Skeletal muscle satellite cell (primary cell): ENCODE measurements around the gene TSNAX.

ENCODE experiments used
- H3K27me3 ChIP-seq: 2 replicates; pipeline ENCODE4 v1.7.0; 2013; ENCODE audit warnings: low read length; ENCODE audit not compliant: control insufficient read depth, insufficient read depth
- H3K36me3 ChIP-seq: 2 replicates; pipeline ENCODE4 v1.7.0; 2013; ENCODE audit warnings: mild to moderate bottlenecking, control low read depth, low read length; ENCODE audit not compliant: insufficient read depth
- H3K4me1 ChIP-seq: 2 replicates; pipeline ENCODE4 v1.7.0; 2013; ENCODE audit warnings: low read length; ENCODE audit not compliant: control insufficient read depth, insufficient read depth
- H3K4me2 ChIP-seq: 2 replicates; pipeline ENCODE4 v1.7.0; 2013; ENCODE audit warnings: mild to moderate bottlenecking, low read length
- H3K4me3 ChIP-seq: 2 replicates; pipeline ENCODE4 v1.7.0; 2013; ENCODE audit warnings: low read length
- H3K9ac ChIP-seq: 2 replicates; pipeline ENCODE4 v1.7.0; 2013; ENCODE audit warnings: mild to moderate bottlenecking, low read depth, low read length, moderate library complexity
- H3K9me3 ChIP-seq: replicated peaks from 2 replicates; pipeline ENCODE4 v1.7.0; 2013; ENCODE audit warnings: mild to moderate bottlenecking, control low read depth, low read length

The TSNAX gene

DNA sequence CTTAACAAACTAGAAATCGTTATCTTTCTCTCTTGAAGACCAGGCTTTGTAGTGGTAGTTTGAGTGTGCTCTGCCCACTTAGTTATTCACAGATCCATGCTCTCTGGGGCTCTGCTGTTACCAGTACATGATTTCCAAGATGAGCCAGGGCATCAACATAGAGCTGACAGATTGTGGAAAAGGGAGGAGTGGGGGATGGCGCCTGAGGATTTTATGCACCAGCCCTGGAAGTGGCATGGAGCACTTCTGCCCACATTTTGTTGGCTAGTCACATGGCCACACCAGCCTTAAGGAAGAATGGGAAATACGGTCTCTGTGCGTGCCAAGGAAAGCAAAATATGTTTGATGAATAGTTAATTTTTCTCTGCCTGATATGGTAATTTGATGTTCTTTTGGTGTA lies 18.2 kb downstream of the TSNAX start:
- Histone ChIP-seq H3K4me2 (no peak overlapping the region), H3K4me3 (no peak overlapping the region), H3K36me3 (peaks cover 15% of the 10 kb centered on the region), H3K9me3 (no peaks in the 10 kb centered on the region), H3K4me1 (no peaks in the 10 kb centered on the region), H3K27me3 (no peaks in the 10 kb centered on the region), H3K9ac (no peak overlapping the region)

DNA sequence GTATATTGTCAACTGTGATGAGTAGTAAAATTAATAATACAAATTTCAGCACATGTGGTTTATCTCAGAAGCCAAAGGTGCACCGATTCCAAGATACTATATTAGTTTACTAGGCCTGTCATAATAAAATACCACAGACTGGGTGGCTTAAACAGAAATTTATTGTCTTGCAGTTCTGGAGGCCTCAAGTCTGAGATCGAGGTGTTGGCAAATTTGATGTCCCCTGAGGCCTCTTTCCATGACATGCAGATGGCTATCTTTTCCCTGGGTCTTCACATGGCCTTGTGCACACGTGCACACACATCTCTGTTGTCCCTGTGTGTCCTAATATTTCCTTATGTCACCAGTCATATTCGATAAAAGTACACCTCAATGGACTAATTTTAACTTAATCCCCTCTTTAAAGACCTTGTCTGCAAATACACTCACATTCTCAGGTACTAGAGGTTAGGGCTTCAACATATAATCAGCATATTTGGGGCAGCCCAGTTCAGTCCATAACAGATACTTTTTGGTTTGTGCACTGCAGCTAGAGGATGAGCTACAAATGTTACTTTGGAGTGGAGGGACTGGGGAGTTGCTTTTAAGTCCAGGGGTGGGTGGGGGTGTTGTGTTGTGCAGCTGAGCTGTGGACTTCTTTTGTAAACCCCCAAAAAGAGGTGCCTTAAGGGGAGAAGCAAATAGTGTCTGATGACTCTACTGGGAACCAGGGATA lies 21.4 kb downstream of the TSNAX start:
- Histone ChIP-seq H3K4me3 (no peak overlapping the region), H3K9me3 (no peaks in the 10 kb centered on the region), H3K4me2 (no peak overlapping the region), H3K27me3 (no peaks in the 10 kb centered on the region), H3K4me1 (no peaks in the 10 kb centered on the region), H3K9ac (no peak overlapping the region), H3K36me3 (no peaks in the 10 kb centered on the region)

DNA sequence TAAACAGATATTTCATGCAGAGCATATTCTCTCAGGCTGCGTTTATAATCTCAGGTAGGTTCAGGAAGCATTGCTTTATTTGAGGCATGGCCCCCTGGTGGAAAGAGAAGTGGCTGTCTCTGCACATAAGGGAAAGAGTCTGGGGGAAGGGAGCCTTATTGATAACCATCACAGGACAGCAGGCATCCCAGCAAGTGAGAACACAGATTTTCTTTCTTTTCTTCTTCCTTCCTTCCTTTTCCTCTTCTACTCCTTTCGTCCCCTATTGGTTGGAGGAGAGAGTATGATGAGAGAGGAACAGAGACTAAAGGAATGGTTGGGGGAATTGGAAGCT lies 21.9 kb downstream of the TSNAX start:
- H3K27me3 ChIP-seq = no peaks in the 10 kb centered on the region
- no peaks in the 10 kb centered on the region for H3K9me3 ChIP-seq
- no peak overlapping the region for H3K4me3 ChIP-seq
- H3K4me2 ChIP-seq = no peak overlapping the region
- no peaks in the 10 kb centered on the region for H3K36me3 ChIP-seq
- no peaks in the 10 kb centered on the region for H3K4me1 ChIP-seq
- no peak overlapping the region for H3K9ac ChIP-seq

DNA sequence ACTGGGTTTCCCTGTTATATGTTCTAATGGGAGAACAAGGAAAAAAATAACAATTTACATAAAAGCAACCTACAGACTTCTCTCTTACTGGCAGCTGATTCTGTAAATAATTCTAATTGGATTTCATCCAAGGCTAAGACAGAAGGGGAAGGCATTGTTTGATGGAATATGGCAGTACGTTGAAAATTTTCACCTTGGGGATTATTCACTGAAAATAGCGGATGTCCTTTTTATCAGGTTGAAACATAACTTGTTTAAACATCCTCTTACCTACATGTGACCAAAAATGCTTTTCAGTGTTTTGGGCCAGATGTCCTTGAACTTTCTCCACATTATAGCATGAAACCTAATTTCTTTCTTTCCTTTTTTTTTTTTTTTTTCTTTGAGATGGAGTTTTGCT lies 24.9 kb downstream of the TSNAX start:
- Histone ChIP-seq H3K36me3 (no peaks in the 10 kb centered on the region), H3K9ac (no peak overlapping the region), H3K4me1 (peaks cover 6% of the 10 kb centered on the region), H3K4me2 (no peak overlapping the region), H3K4me3 (no peak overlapping the region), H3K27me3 (no peaks in the 10 kb centered on the region), H3K9me3 (no peaks in the 10 kb centered on the region)

DNA sequence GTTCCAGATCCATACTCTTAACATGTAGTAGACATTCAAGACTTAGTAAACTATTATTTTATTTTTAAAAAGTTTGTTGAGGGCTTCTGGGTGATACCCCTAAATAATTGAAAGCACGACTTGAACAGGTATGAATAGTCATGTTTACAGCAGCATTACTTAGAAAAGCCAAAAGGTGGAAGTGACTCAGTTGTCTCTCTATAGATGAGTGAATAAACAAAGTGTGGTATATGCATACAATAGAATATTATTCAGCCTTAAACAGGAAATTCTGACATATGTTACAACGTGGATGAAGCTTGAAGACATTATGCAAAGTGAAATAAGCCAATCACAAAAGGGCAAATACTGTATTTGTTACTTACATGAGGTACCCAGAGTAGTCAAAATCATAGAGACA lies 26.5 kb downstream of the TSNAX start:
- no peaks in the 10 kb centered on the region for H3K27me3 ChIP-seq
- no peak overlapping the region for H3K4me3 ChIP-seq
- H3K9ac ChIP-seq = no peak overlapping the region
- H3K9me3 ChIP-seq = no peaks in the 10 kb centered on the region
- H3K4me1 ChIP-seq = peaks cover 9% of the 10 kb centered on the region
- no peaks in the 10 kb centered on the region for H3K36me3 ChIP-seq
- H3K4me2 ChIP-seq = no peak overlapping the region

DNA sequence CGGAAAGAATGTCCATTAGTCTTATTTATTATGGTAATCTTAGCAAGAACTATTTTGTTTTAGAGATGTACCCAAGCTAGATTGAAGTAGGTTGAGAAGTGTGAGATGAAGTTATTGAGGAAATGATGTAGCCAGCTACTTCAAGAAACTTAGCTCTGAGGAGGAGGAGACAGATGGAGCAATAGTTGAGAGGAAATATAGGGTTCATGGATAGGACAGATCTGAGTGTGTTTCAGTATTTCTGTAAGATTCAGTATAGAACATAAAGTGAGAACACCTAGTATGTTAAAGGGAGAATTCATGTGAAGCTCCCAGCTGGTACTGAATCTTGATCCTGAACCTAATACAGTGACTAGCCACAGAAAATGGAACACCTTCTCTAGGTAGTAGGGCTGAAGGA lies 28.9 kb downstream of the TSNAX start:
- H3K9me3 ChIP-seq = no peaks in the 10 kb centered on the region
- peaks cover 9% of the 10 kb centered on the region for H3K4me1 ChIP-seq
- H3K9ac ChIP-seq = no peak overlapping the region
- no peak overlapping the region for H3K4me2 ChIP-seq
- H3K27me3 ChIP-seq = no peaks in the 10 kb centered on the region
- peaks cover 9% of the 10 kb centered on the region for H3K36me3 ChIP-seq
- H3K4me3 ChIP-seq = no peak overlapping the region

DNA sequence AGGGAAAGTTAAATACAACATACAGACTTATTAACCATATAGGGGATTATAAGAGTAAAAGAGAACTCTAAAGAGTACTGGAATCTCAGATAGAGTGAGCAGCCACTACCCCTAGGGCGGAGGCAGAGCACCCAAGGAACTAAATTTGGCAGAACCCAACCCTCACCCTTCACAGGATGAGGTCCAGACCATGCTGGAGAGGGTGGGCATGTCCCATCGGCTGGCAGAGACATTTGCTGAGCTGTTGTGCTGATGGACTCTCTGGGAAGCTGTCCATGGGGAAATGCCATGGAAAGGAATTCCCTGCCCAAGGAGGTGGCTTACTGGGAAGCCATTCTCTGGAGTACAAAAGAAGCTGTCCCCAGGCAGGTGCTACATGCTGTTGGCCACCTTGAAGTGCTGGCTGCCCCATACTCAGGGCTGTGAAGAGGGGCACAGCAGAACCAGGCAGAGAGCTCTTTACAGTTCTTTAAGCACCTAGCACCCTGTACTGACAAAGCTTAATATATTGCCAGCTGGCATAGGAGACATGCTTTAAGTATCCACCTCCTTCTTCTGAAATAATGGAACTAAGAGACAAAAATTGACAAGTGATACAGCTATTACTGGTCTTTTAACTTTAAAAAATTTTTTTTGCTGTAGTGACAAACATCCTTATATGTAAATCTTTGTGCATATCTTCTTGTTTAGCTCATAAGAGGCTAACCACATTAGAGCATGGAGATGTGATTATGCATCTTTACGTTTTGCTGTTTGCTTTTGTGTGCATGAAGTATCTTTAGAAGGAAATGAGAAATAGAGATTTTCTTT lies 29.6 kb downstream of the TSNAX start:
- Histone ChIP-seq H3K4me2 (no peak overlapping the region), H3K27me3 (no peaks in the 10 kb centered on the region), H3K9me3 (no peaks in the 10 kb centered on the region), H3K9ac (no peak overlapping the region), H3K36me3 (peaks cover 9% of the 10 kb centered on the region), H3K4me1 (peaks cover 9% of the 10 kb centered on the region), H3K4me3 (no peak overlapping the region)

DNA sequence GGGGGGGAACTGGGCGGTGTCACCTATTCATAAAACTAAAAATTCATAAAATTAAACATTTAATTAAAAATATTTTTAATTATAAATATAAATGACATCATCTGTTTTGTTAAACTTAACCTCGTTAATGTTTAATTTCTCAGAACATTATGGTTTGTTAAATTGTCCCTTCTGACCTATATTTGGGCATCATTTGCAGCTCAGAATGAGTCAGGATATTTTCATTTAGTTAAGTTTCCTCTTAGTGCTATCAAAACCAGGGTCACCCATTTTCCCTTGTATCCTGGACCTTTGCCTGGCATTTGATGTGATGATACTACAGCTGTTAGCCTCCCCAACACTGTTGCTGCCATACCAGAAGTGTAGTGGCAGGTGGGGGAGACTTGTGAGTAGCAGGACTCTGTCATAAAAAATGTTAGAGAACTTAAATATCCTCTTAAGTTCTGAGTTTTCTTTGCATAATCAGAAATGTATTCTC lies 30.3 kb downstream of the TSNAX start:
- no peak overlapping the region for H3K4me3 ChIP-seq
- no peaks in the 10 kb centered on the region for H3K9me3 ChIP-seq
- no peaks in the 10 kb centered on the region for H3K27me3 ChIP-seq
- H3K9ac ChIP-seq = no peak overlapping the region
- peaks cover 9% of the 10 kb centered on the region for H3K4me1 ChIP-seq
- no peak overlapping the region for H3K4me2 ChIP-seq
- H3K36me3 ChIP-seq = peaks cover 9% of the 10 kb centered on the region

DNA sequence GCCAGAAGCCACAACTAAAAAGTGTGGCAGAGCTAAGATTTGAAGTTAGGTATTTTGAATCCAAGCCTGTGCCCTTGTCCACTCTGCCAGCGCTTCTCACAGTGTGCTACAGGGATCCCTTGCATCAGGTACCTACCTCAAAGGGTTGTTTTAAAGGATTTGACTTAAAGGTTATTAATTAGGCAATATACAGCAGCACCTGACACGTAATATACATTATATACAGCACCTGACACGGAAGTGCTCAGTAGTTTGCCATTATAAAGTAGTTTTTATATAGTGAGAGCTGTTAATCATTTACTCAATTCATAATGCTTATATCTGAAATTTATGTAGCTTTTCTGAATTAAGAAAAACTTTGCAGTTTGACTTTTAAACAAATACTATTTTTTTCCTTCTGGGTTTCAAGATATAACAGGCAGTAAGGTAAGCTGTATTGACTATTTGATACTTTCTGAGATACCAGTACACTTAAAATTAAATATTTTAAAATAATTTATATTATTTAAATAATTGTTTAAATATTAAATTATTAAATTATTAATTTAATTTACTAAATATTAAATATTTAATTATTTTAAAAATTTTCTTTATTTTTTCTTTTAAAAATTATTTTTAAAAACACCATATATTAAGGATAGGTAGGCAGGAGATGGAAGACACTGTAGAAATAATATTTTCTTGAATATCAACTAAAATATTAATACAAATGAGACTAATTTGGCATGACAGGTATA lies 33.3 kb downstream of the TSNAX start:
- Histone ChIP-seq H3K4me1 (peaks cover 9% of the 10 kb centered on the region), H3K4me3 (no peak overlapping the region), H3K27me3 (no peaks in the 10 kb centered on the region), H3K9ac (no peak overlapping the region), H3K4me2 (no peak overlapping the region), H3K9me3 (no peaks in the 10 kb centered on the region), H3K36me3 (peaks cover 24% of the 10 kb centered on the region)

DNA sequence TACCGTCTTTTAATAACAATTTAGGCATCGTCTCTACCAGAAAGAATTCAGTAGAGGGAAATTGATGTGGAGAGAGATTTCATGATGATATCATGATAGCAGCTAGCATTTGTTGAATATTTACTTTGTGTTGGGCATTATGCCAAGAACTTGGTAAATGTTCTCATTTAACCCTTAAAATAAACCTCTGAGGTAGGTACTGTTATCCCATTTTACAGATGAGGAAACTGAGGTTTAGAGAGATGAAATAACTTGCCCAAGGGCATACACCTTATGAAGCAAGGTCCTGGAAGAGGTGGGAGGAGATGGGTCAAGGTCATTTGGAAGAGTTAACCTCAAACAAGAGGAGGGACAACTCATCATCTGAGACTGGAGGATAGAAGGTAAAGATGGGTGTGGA lies 34.8 kb downstream of the TSNAX start:
- Histone ChIP-seq H3K4me1 (peaks cover 4% of the 10 kb centered on the region), H3K4me3 (no peak overlapping the region), H3K9me3 (no peaks in the 10 kb centered on the region), H3K27me3 (no peaks in the 10 kb centered on the region), H3K9ac (no peak overlapping the region), H3K36me3 (peaks cover 26% of the 10 kb centered on the region), H3K4me2 (no peak overlapping the region)

DNA sequence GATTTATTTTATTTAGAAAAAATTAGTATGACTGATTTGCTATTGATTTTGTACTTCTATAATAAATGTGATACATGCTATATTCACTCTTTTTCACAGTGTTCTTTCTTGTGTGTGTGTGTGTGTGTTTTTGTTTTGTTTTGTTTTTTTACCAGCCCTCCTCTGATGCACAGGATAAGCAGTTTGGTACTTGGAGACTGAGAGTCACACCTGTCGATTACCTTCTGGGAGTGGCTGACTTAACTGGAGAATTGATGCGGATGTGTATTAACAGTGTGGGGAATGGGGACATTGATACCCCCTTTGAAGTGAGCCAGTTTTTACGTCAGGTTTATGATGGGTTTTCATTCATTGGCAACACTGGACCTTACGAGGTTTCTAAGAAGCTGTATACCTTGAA lies 35.9 kb downstream of the TSNAX start:
- Histone ChIP-seq H3K4me1 (no peaks in the 10 kb centered on the region), H3K4me2 (no peak overlapping the region)

More for the DNA sequence above, 35.9 kb downstream of the TSNAX start:
- Histone ChIP-seq H3K4me3 (no peak overlapping the region), H3K36me3 (peaks cover 26% of the 10 kb centered on the region), H3K9ac (no peak overlapping the region), H3K27me3 (no peaks in the 10 kb centered on the region), H3K9me3 (no peaks in the 10 kb centered on the region)
